ENCODE measurements around the gene ZDHHC23.

Gene ZDHHC23, protein sequence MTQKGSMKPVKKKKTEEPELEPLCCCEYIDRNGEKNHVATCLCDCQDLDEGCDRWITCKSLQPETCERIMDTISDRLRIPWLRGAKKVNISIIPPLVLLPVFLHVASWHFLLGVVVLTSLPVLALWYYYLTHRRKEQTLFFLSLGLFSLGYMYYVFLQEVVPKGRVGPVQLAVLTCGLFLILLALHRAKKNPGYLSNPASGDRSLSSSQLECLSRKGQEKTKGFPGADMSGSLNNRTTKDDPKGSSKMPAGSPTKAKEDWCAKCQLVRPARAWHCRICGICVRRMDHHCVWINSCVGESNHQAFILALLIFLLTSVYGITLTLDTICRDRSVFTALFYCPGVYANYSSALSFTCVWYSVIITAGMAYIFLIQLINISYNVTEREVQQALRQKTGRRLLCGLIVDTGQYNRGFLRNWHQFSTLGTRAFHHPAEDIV

GRCh38 chr3:113947372-113948014, at the start of gene ZDHHC23:
Gene ZDHHC23 (plus strand): TSS chr3:113948013. CDS start chr3:113948803, 790 bp downstream.
- Histone ChIP-seq H3K27me3 (ENCODE audit: insufficient read depth, low read length) (no peaks in the 10 kb centered on the region), H3K9me3 (ENCODE audit: low read length) (no peaks in the 10 kb centered on the region), H3K36me3 (ENCODE audit: insufficient read depth, low read length) (no peaks in the 10 kb centered on the region), H3K4me3 (ENCODE audit: low read length) (peak within 1 kb of the TSS; percentile 66), H2AFZ (ENCODE audit: low read depth, low read length) (peak within 1 kb of the TSS; percentile 97), H3K4me1 (ENCODE audit: insufficient read depth, low read length) (peaks cover 10% of the 10 kb centered on the region)

GRCh38 chr3:113898892-113899291, 48.9 kb upstream of the ZDHHC23 start:
- Histone ChIP-seq H3K9me3 (ENCODE audit: low read length) (no peaks in the 10 kb centered on the region), H3K27me3 (ENCODE audit: insufficient read depth, low read length) (no peaks in the 10 kb centered on the region), H2AFZ (ENCODE audit: low read depth, low read length) (no peak overlapping the region), H3K4me3 (ENCODE audit: low read length) (no peak overlapping the region), H3K36me3 (ENCODE audit: insufficient read depth, low read length) (no peaks in the 10 kb centered on the region), H3K4me1 (ENCODE audit: insufficient read depth, low read length) (no peaks in the 10 kb centered on the region)

- Histone ChIP-seq H3K4me3 (ENCODE audit: low read length) (no peak overlapping the region), H2AFZ (ENCODE audit: low read depth, low read length) (no peak overlapping the region), H3K4me1 (ENCODE audit: insufficient read depth, low read length) (no peaks in the 10 kb centered on the region), H3K27me3 (ENCODE audit: insufficient read depth, low read length) (no peaks in the 10 kb centered on the region), H3K36me3 (ENCODE audit: insufficient read depth, low read length) (no peaks in the 10 kb centered on the region), H3K9me3 (ENCODE audit: low read length) (peaks cover 2% of the 10 kb centered on the region)
These were observed 41.2 kb upstream of the ZDHHC23 start for GRCh38 chr3:113906568-113907140.

- H3K9me3 ChIP-seq (ENCODE audit: low read length), result peaks cover 2% of the 10 kb centered on the region
- H2AFZ ChIP-seq (ENCODE audit: low read depth, low read length), result no peak overlapping the region
- H3K4me1 ChIP-seq (ENCODE audit: insufficient read depth, low read length), result no peaks in the 10 kb centered on the region
- no peak overlapping the region for H3K4me3 ChIP-seq (ENCODE audit: low read length)
- no peaks in the 10 kb centered on the region for H3K27me3 ChIP-seq (ENCODE audit: insufficient read depth, low read length)
- H3K36me3 ChIP-seq (ENCODE audit: insufficient read depth, low read length), result no peaks in the 10 kb centered on the region
These were observed 39.7 kb upstream of the ZDHHC23 start for GRCh38 chr3:113908133-113908532.

DNA sequence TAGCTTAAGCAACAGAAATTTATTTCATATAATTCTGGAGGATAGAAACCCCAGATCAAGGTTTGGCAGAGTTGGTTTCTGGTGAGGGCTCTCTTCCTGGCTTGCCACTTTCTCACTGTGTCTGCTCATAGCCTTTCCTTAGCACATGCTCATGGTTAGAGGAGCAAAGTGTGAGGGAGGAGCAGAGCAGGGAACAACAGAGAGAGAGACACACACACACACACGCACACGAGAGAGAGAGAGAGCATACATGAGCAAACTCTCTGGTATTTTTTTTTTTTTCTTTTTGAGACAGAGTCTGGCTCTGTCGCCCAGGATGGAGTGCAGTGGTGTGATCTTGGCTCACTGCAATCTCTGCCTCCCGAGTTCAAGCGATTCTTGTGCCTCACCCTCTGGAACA, 36.8 kb upstream of the ZDHHC23 start:
- Histone ChIP-seq H3K4me1 (ENCODE audit: insufficient read depth, low read length) (no peaks in the 10 kb centered on the region), H3K36me3 (ENCODE audit: insufficient read depth, low read length) (no peaks in the 10 kb centered on the region), H3K4me3 (ENCODE audit: low read length) (no peak overlapping the region), H3K27me3 (ENCODE audit: insufficient read depth, low read length) (no peaks in the 10 kb centered on the region), H3K9me3 (ENCODE audit: low read length) (no peaks in the 10 kb centered on the region), H2AFZ (ENCODE audit: low read depth, low read length) (no peak overlapping the region)

- H3K27me3 ChIP-seq (ENCODE audit: insufficient read depth, low read length), result no peaks in the 10 kb centered on the region
- no peak overlapping the region for H3K4me3 ChIP-seq (ENCODE audit: low read length)
- no peaks in the 10 kb centered on the region for H3K36me3 ChIP-seq (ENCODE audit: insufficient read depth, low read length)
- H3K4me1 ChIP-seq (ENCODE audit: insufficient read depth, low read length), result no peaks in the 10 kb centered on the region
- H3K9me3 ChIP-seq (ENCODE audit: low read length), result no peaks in the 10 kb centered on the region
- H2AFZ ChIP-seq (ENCODE audit: low read depth, low read length), result no peak overlapping the region
These were observed 35.1 kb upstream of the ZDHHC23 start for GRCh38 chr3:113912552-113913236.

- Histone ChIP-seq H3K4me3 (ENCODE audit: low read length) (no peak overlapping the region), H3K36me3 (ENCODE audit: insufficient read depth, low read length) (no peaks in the 10 kb centered on the region), H3K27me3 (ENCODE audit: insufficient read depth, low read length) (no peaks in the 10 kb centered on the region), H2AFZ (ENCODE audit: low read depth, low read length) (no peak overlapping the region), H3K9me3 (ENCODE audit: low read length) (no peaks in the 10 kb centered on the region), H3K4me1 (ENCODE audit: insufficient read depth, low read length) (no peaks in the 10 kb centered on the region)
These were observed 33.2 kb upstream of the ZDHHC23 start for GRCh38 chr3:113914646-113915045.

DNA sequence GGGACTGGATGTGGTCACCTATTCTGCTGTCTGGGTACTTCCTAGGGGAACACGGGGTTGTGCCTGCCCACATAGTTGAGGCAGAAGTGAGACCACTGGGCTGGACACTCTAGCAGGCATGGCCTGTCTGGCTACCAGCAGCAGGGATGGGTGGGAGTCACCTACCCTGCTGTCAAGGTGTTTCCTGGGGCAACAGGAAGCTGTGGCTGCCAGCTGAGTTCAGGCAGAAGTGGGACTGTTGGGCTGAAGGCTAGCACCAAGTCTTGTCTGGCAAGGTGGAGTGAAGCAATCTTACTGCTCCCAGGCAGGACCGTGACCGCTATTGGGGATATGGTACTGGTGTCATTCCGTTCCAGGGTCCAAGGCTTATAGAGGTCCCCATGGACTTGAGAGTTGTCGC, 20.3 kb upstream of the ZDHHC23 start:
- no peaks in the 10 kb centered on the region for H3K4me1 ChIP-seq (ENCODE audit: insufficient read depth, low read length)
- no peak overlapping the region for H2AFZ ChIP-seq (ENCODE audit: low read depth, low read length)
- no peaks in the 10 kb centered on the region for H3K27me3 ChIP-seq (ENCODE audit: insufficient read depth, low read length)
- no peaks in the 10 kb centered on the region for H3K9me3 ChIP-seq (ENCODE audit: low read length)
- no peak overlapping the region for H3K4me3 ChIP-seq (ENCODE audit: low read length)
- no peaks in the 10 kb centered on the region for H3K36me3 ChIP-seq (ENCODE audit: insufficient read depth, low read length)

DNA sequence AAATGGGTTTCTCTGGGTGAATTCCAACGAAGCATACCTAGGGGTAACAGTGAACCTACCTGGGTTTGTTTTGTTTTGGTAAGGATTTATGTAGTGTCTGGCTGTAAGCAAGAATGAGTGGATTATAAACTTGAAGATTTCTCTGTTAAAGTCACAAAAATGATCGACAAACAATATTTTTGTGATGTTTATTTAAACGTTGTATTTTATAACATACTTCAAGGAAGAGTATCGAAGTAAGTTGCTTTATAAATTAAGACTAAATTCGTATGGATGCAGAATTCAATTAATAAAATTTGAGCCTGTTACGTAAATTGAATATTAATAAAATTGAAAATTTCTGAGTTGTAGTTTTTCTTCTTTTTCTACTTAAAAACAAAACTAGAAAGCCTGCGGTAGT, 982 bp upstream of the ZDHHC23 start:
- H3K9me3 ChIP-seq (ENCODE audit: low read length), result no peaks in the 10 kb centered on the region
- H2AFZ ChIP-seq (ENCODE audit: low read depth, low read length), result peak overlapping the region; percentile 97
- no peaks in the 10 kb centered on the region for H3K27me3 ChIP-seq (ENCODE audit: insufficient read depth, low read length)
- no peaks in the 10 kb centered on the region for H3K36me3 ChIP-seq (ENCODE audit: insufficient read depth, low read length)
- H3K4me1 ChIP-seq (ENCODE audit: insufficient read depth, low read length), result peaks cover 10% of the 10 kb centered on the region
- peak overlapping the region; percentile 66 for H3K4me3 ChIP-seq (ENCODE audit: low read length)

- H3K27me3 ChIP-seq (ENCODE audit: insufficient read depth, low read length), result no peaks in the 10 kb centered on the region
- H3K9me3 ChIP-seq (ENCODE audit: low read length), result no peaks in the 10 kb centered on the region
These were observed 453 bp downstream of the ZDHHC23 start for GRCh38 chr3:113948015-113948917.

DNA sequence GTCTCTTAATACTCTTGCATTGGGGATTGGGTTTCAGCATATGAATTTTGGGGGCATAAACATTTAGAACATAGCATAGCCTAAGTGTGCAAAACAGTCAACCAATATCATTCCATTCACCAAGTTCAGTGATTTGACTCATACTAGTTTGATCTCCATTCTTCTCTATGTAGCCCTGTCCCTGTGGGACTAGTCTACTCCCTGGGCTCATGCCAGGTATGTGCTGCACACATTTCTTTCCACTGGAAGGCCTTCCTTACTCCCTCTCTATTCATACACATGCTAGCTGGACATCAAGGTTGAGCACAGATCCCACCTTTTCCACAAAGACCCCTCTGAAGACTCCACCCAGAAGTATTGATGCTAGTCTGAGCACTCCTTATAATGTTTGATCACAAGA, 5.1 kb downstream of the ZDHHC23 start:
- H3K4me1 ChIP-seq (ENCODE audit: insufficient read depth, low read length), result peaks cover 7% of the 10 kb centered on the region
- H2AFZ ChIP-seq (ENCODE audit: low read depth, low read length), result no peak overlapping the region
- no peaks in the 10 kb centered on the region for H3K36me3 ChIP-seq (ENCODE audit: insufficient read depth, low read length)
- no peaks in the 10 kb centered on the region for H3K27me3 ChIP-seq (ENCODE audit: insufficient read depth, low read length)
- no peaks in the 10 kb centered on the region for H3K9me3 ChIP-seq (ENCODE audit: low read length)
- no peak overlapping the region for H3K4me3 ChIP-seq (ENCODE audit: low read length)

More at GRCh38 chr3:113948015-113948917, 453 bp downstream of the ZDHHC23 start:
- Histone ChIP-seq H3K4me3 (ENCODE audit: low read length) (peak overlapping the region; percentile 66), H3K36me3 (ENCODE audit: insufficient read depth, low read length) (no peaks in the 10 kb centered on the region), H3K4me1 (ENCODE audit: insufficient read depth, low read length) (peaks cover 10% of the 10 kb centered on the region), H2AFZ (ENCODE audit: low read depth, low read length) (peak overlapping the region; percentile 97)

GRCh38 chr3:113953677-113954076, 5.9 kb downstream of the ZDHHC23 start:
- Histone ChIP-seq H3K4me3 (ENCODE audit: low read length) (no peak overlapping the region), H3K27me3 (ENCODE audit: insufficient read depth, low read length) (no peaks in the 10 kb centered on the region), H3K9me3 (ENCODE audit: low read length) (no peaks in the 10 kb centered on the region), H3K36me3 (ENCODE audit: insufficient read depth, low read length) (no peaks in the 10 kb centered on the region), H2AFZ (ENCODE audit: low read depth, low read length) (no peak overlapping the region), H3K4me1 (ENCODE audit: insufficient read depth, low read length) (peaks cover under 1% of the 10 kb centered on the region)

Data from neuron (in vitro differentiated cells).